ENCODE results near the gene CSNK2A3. TPM values are rescaled to one million over a fixed set of nuclear protein-coding genes. Genes with fewer than 3 reads are reported as not detected.

Gene CSNK2A3
- total and polyA plus RNA-seq, 2 donors (not counting 1 experiment from before 2014, with no cell fraction given) = 0.15 to 0.32 TPM

- Histone ChIP-seq H3K79me2 (ENCODE audit: control insufficient read depth, insufficient read depth, low read length) (no peaks in the 10 kb centered on the region), H3K27ac (ENCODE audit: low read length in 2 of 2) (no peak overlapping the region), H3K4me3 (ENCODE audit: control extremely low read depth in 1 of 5, extremely low read depth in 1 of 5, insufficient read depth in 1 of 5, low read depth in 2 of 5, low read length in 4 of 5) (no peak overlapping the region), H3K36me3 (replicated peaks in 1 of 2; ENCODE audit: control extremely low read depth in 1 of 2, control insufficient read depth in 1 of 2, extremely low read depth in 1 of 2, insufficient read depth in 2 of 2, low read length in 1 of 2) (no peaks in the 10 kb centered on the region), H3K4me2 (replicated peaks; ENCODE audit: low read depth, low read length, poor library complexity, severe bottlenecking) (no peak overlapping the region), H3K27me3 (replicated peaks in 1 of 4; ENCODE audit: control extremely low read depth in 1 of 4, control insufficient read depth in 3 of 4, insufficient read depth in 4 of 4, low read length in 3 of 4) (peaks cover 0 to 3% (median 0%) of the 10 kb centered on the region in 4 experiments), H2AFZ (ENCODE audit: insufficient read depth, low read depth, low read length, poor library complexity, severe bottlenecking) (no peak overlapping the region), H3K9ac (ENCODE audit: low read length) (no peak overlapping the region), H3K4me1 (ENCODE audit: control insufficient read depth in 2 of 2, insufficient read depth in 2 of 2, low read length in 2 of 2) (no peaks in the 10 kb centered on the region), H3K9me3 (ENCODE audit: control extremely low read depth in 1 of 3, control insufficient read depth in 2 of 3, insufficient read depth in 1 of 3, low read length in 2 of 3) (peaks cover 0 to 11% (median 2%) of the 10 kb centered on the region in 3 donors), H4K20me1 (ENCODE audit: control insufficient read depth, insufficient read depth, low read length, poor library complexity, severe bottlenecking) (no peaks in the 10 kb centered on the region)
- WGBS (ENCODE audit: insufficient coverage) = 60% methylated on average over 1 of the region's 2 CpGs
- Mint-ChIP-seq H3K9me3 (ENCODE audit: insufficient read depth) (peaks cover 7% of the 10 kb centered on the region), H3K4me3 (no peak overlapping the region), H3K27ac (no peak overlapping the region), H3K4me1 (no peaks in the 10 kb centered on the region), H3K27me3 (peaks cover 7% of the 10 kb centered on the region)
- CTCF ChIA-PET = no interaction called here
- intact Hi-C loops (cut with micrococcal nuclease) = no loop called here
- no peak for ATAC-seq (ENCODE audit: low read depth)
- DNase-seq = no peak
- POLR2A ChIA-PET = no interaction called here
- TF ChIP-seq CTCF (IDR thresholded peaks at IDR 0.05) = no peak
- no peak for TF ChIP-seq EZH2 (IDR thresholded peaks at IDR 0.05; ENCODE audit: borderline replicate concordance, insufficient read depth, low read depth, low read length, poor library complexity, severe bottlenecking)
Measured at GRCh38 chr11:11320825-11321224, 32.2 kb downstream of the CSNK2A3 start.

GRCh38 chr11:11318961-11319360, 34.1 kb downstream of the CSNK2A3 start:
- 16% methylated on average over 4 of the region's 4 CpGs for WGBS (ENCODE audit: insufficient coverage)

More at GRCh38 chr11:11318961-11319360, 34.1 kb downstream of the CSNK2A3 start:
- Mint-ChIP-seq H3K4me3 (no peak overlapping the region), H3K9me3 (ENCODE audit: insufficient read depth) (peaks cover 7% of the 10 kb centered on the region), H3K4me1 (no peaks in the 10 kb centered on the region), H3K27me3 (peaks cover 7% of the 10 kb centered on the region), H3K27ac (no peak overlapping the region)
- Histone ChIP-seq H3K79me2 (ENCODE audit: control insufficient read depth, insufficient read depth, low read length) (no peaks in the 10 kb centered on the region), H3K9me3 (ENCODE audit: control extremely low read depth in 1 of 3, control insufficient read depth in 2 of 3, insufficient read depth in 1 of 3, low read length in 2 of 3) (peaks cover 0 to 11% (median 2%) of the 10 kb centered on the region in 3 donors), H3K36me3 (replicated peaks in 1 of 2; ENCODE audit: control extremely low read depth in 1 of 2, control insufficient read depth in 1 of 2, extremely low read depth in 1 of 2, insufficient read depth in 2 of 2, low read length in 1 of 2) (no peaks in the 10 kb centered on the region), H3K4me2 (replicated peaks; ENCODE audit: low read depth, low read length, poor library complexity, severe bottlenecking) (no peak overlapping the region), H3K4me3 (ENCODE audit: control extremely low read depth in 1 of 5, extremely low read depth in 1 of 5, insufficient read depth in 1 of 5, low read depth in 2 of 5, low read length in 4 of 5) (no peak overlapping the region), H3K27ac (ENCODE audit: low read length in 2 of 2) (no peak overlapping the region), H4K20me1 (ENCODE audit: control insufficient read depth, insufficient read depth, low read length, poor library complexity, severe bottlenecking) (no peaks in the 10 kb centered on the region), H3K27me3 (replicated peaks in 1 of 4; ENCODE audit: control extremely low read depth in 1 of 4, control insufficient read depth in 3 of 4, insufficient read depth in 4 of 4, low read length in 3 of 4) (peaks cover 0 to 3% (median 0%) of the 10 kb centered on the region in 4 experiments), H3K9ac (ENCODE audit: low read length) (no peak overlapping the region), H3K4me1 (ENCODE audit: control insufficient read depth in 2 of 2, insufficient read depth in 2 of 2, low read length in 2 of 2) (no peaks in the 10 kb centered on the region), H2AFZ (ENCODE audit: insufficient read depth, low read depth, low read length, poor library complexity, severe bottlenecking) (no peak overlapping the region)
- ATAC-seq (ENCODE audit: low read depth) = no peak
- TF ChIP-seq CTCF (IDR thresholded peaks at IDR 0.05) = no peak
- TF ChIP-seq EZH2 (IDR thresholded peaks at IDR 0.05; ENCODE audit: borderline replicate concordance, insufficient read depth, low read depth, low read length, poor library complexity, severe bottlenecking) = no peak
- ChIA-PET CTCF (no interaction called here), POLR2A (no interaction called here)
- intact Hi-C loops (cut with micrococcal nuclease) = no loop called here
- DNase-seq = no peak

Measured in B cell (primary cell).